SK-N-MC (cell line): ENCODE results near the gene ATG5.
"Not testable (repeated sequence)": the region's sequence is repeated elsewhere in the genome, so short reads cannot be mapped to it uniquely, and the experiment has no call there.

Experiments
- EZH2 ChIP-seq: fragments of 200-600 bp; sonication (generic); IDR thresholded peaks from one replicate; pipeline ENCODE4 v1.6.1; 2017; ENCODE audit warnings: antibody characterized with exemption
- POLR2AphosphoS5 ChIP-seq: IDR thresholded peaks from 2 replicates; pipeline ENCODE4 v1.6.1; 2012; ENCODE audit warnings: mild to moderate bottlenecking, low read depth, low read length, borderline replicate concordance

GRCh38 chr6:106269268-106269919 is 56.2 kb downstream of the ATG5 start:
- TF ChIP-seq EZH2, POLR2AphosphoS5: not testable (repeated sequence)
